Astrocyte (in vitro differentiated cells and primary cell): ENCODE measurements around the gene SELENOK. TPM values are rescaled to one million over a fixed set of nuclear protein-coding genes. Genes with fewer than 3 reads are reported as not detected.
"Not testable (repeated sequence)": the region's sequence is repeated elsewhere in the genome, so short reads cannot be mapped to it uniquely, and the experiment has no call there.

Experiments
- DNase-seq: peaks from one replicate; pipeline ENCODE4 v3.0.0-alpha.2; 2010; ENCODE audit warnings: low read depth
- FAIRE-seq: peaks from 2 replicates; lab custom pipeline; 2011; peaks lifted over from hg19 to GRCh38; lab: Jason Lieb, UNC
- H2AFZ ChIP-seq: 2 replicates; pipeline ENCODE4 v1.6.0; 2012; ENCODE audit warnings: low read depth, low read length, inconsistent platforms
- H3K27ac ChIP-seq: 2 replicates; pipeline ENCODE4 v1.5.1; 2011; ENCODE audit warnings: low read depth, low read length, inconsistent platforms
- H3K27me3 ChIP-seq: 2 replicates; pipeline ENCODE4 v1.6.0; 2011; ENCODE audit warnings: low read length, inconsistent platforms; ENCODE audit not compliant: insufficient read depth
- H3K36me3 ChIP-seq: 2 replicates; pipeline ENCODE4 v1.5.1; 2011; ENCODE audit warnings: low read length, inconsistent platforms; ENCODE audit not compliant: insufficient read depth
- H3K4me1 ChIP-seq: 2 replicates; pipeline ENCODE4 v1.5.1; 2011; ENCODE audit warnings: low read length, inconsistent platforms; ENCODE audit not compliant: insufficient read depth
- H3K4me2 ChIP-seq: 2 replicates; pipeline ENCODE4 v1.6.0; 2012; ENCODE audit warnings: low read length, inconsistent platforms
- H3K4me3 ChIP-seq: 2 replicates; pipeline ENCODE4 v1.5.1; 2011; ENCODE audit warnings: low read depth, mild to moderate bottlenecking, low read length, inconsistent platforms; ENCODE audit not compliant: insufficient read depth
- H3K79me2 ChIP-seq: 2 replicates; pipeline ENCODE4 v1.6.0; 2012; ENCODE audit warnings: mild to moderate bottlenecking, low read length, inconsistent platforms; ENCODE audit not compliant: insufficient read depth
- H3K9ac ChIP-seq: 2 replicates; pipeline ENCODE4 v1.6.0; 2012; ENCODE audit warnings: mild to moderate bottlenecking, low read length, inconsistent platforms
- H3K9me3 ChIP-seq: 2 replicates; pipeline ENCODE4 v1.5.1; 2012; ENCODE audit warnings: low read depth, mild to moderate bottlenecking, low read length, inconsistent platforms; ENCODE audit not compliant: insufficient read depth
- H4K20me1 ChIP-seq: 2 replicates; pipeline ENCODE4 v1.6.0; 2012; ENCODE audit warnings: low read length, inconsistent platforms; ENCODE audit not compliant: insufficient read depth
- H3K27ac Mint-ChIP-seq: one replicate; pipeline ENCODE4 v1.8.0; 2021; ENCODE audit warnings: mild to moderate bottlenecking, mixed read lengths; ENCODE audit not compliant: unreplicated experiment
- H3K27me3 Mint-ChIP-seq: one replicate; pipeline ENCODE4 v1.8.0; 2021; ENCODE audit warnings: low read depth, mixed read lengths; ENCODE audit not compliant: unreplicated experiment
- H3K36me3 Mint-ChIP-seq: one replicate; pipeline ENCODE4 v1.8.0; 2021; ENCODE audit warnings: low read depth, mixed read lengths; ENCODE audit not compliant: unreplicated experiment
- H3K4me1 Mint-ChIP-seq: one replicate; pipeline ENCODE4 v1.8.0; 2021; ENCODE audit warnings: low read depth, mixed read lengths; ENCODE audit not compliant: unreplicated experiment
- H3K4me3 Mint-ChIP-seq: one replicate; pipeline ENCODE4 v1.8.0; 2021; ENCODE audit warnings: mild to moderate bottlenecking, moderate library complexity, mixed read lengths; ENCODE audit not compliant: unreplicated experiment
- H3K9me3 Mint-ChIP-seq: one replicate; pipeline ENCODE4 v1.8.0; 2021; ENCODE audit warnings: mild to moderate bottlenecking, mixed read lengths; ENCODE audit not compliant: unreplicated experiment
- CTCF ChIP-seq: IDR thresholded peaks from 2 replicates; pipeline ENCODE4 v1.5.1; 2011; ENCODE audit warnings: low read depth, mild to moderate bottlenecking, inconsistent platforms, low read length, moderate library complexity; ENCODE audit not compliant: insufficient read depth
- EZH2 ChIP-seq: IDR thresholded peaks from 2 replicates; pipeline ENCODE4 v1.6.1; 2012; ENCODE audit warnings: mild to moderate bottlenecking, low read length, inconsistent platforms; ENCODE audit not compliant: insufficient read depth
- total RNA-seq: library from RNA; stranded (reverse); gene quantifications from 2 replicates; pipeline ENCODE4 v1.2.1, GENCODE V29; 2021

Gene SELENOK
- total RNA-seq, 1 donor from 2014 or later: 43.7 TPM

GRCh38 chr3:53938645-53939044, 47.0 kb upstream of the SELENOK start:
- Mint-ChIP-seq H3K27ac (no peak overlapping the region), H3K27me3 (peaks cover 8% of the 10 kb centered on the region), H3K4me1 (no peaks in the 10 kb centered on the region), H3K36me3 (no peaks in the 10 kb centered on the region), H3K9me3 (peaks cover 5% of the 10 kb centered on the region), H3K4me3 (no peak overlapping the region)
- Histone ChIP-seq H3K9ac (no peak overlapping the region), H3K27me3 (no peaks in the 10 kb centered on the region), H3K4me3 (no peak overlapping the region), H3K4me1 (peaks cover 7% of the 10 kb centered on the region), H4K20me1 (no peaks in the 10 kb centered on the region), H2AFZ (no peak overlapping the region), H3K27ac (no peak overlapping the region), H3K79me2 (no peaks in the 10 kb centered on the region), H3K9me3 (no peaks in the 10 kb centered on the region), H3K4me2 (no peak overlapping the region), H3K36me3 (no peaks in the 10 kb centered on the region)
- TF ChIP-seq EZH2 (no peak), CTCF (peak; percentile 80)
- FAIRE-seq: no peak
- DNase-seq: peak; percentile 23

- Histone ChIP-seq H3K4me2 (no peak overlapping the region), H3K4me3 (no peak overlapping the region), H4K20me1 (no peaks in the 10 kb centered on the region), H3K27me3 (no peaks in the 10 kb centered on the region), H3K4me1 (peaks cover 4% of the 10 kb centered on the region), H3K36me3 (no peaks in the 10 kb centered on the region), H3K9me3 (no peaks in the 10 kb centered on the region), H3K79me2 (no peaks in the 10 kb centered on the region), H2AFZ (no peak overlapping the region), H3K27ac (no peak overlapping the region), H3K9ac (no peak overlapping the region)
- H3K9me3 Mint-ChIP-seq: peaks cover 5% of the 10 kb centered on the region
- no peak overlapping the region for H3K4me3 Mint-ChIP-seq
- H3K4me1 Mint-ChIP-seq: no peaks in the 10 kb centered on the region
- no peak for FAIRE-seq
- TF ChIP-seq EZH2: no peak
- peaks cover 8% of the 10 kb centered on the region for H3K27me3 Mint-ChIP-seq
- no peaks in the 10 kb centered on the region for H3K36me3 Mint-ChIP-seq
- no peak for DNase-seq
- no peak overlapping the region for H3K27ac Mint-ChIP-seq
Measured at GRCh38 chr3:53936347-53936746, 44.7 kb upstream of the SELENOK start.

- Histone ChIP-seq H2AFZ (no peak overlapping the region), H3K9ac (no peak overlapping the region), H3K27ac (no peak overlapping the region), H3K79me2 (no peaks in the 10 kb centered on the region), H3K27me3 (no peaks in the 10 kb centered on the region), H3K9me3 (no peaks in the 10 kb centered on the region), H3K4me2 (no peak overlapping the region), H4K20me1 (no peaks in the 10 kb centered on the region), H3K4me1 (no peaks in the 10 kb centered on the region), H3K4me3 (no peak overlapping the region), H3K36me3 (no peaks in the 10 kb centered on the region)
- DNase-seq (no peak), FAIRE-seq (no peak)
- H3K9me3 Mint-ChIP-seq: peaks cover 5% of the 10 kb centered on the region
- H3K27ac Mint-ChIP-seq: no peak overlapping the region
- H3K36me3 Mint-ChIP-seq: no peaks in the 10 kb centered on the region
- H3K27me3 Mint-ChIP-seq: peaks cover 8% of the 10 kb centered on the region
- H3K4me1 Mint-ChIP-seq: no peaks in the 10 kb centered on the region
- H3K4me3 Mint-ChIP-seq: no peak overlapping the region
- TF ChIP-seq CTCF (no peak), EZH2 (no peak)
Measured at GRCh38 chr3:53935283-53935901, 43.7 kb upstream of the SELENOK start.

- not testable (repeated sequence) for H3K4me3 Mint-ChIP-seq, H3K27ac ChIP-seq, H3K27me3 Mint-ChIP-seq, H3K4me2 ChIP-seq, H3K9ac ChIP-seq, FAIRE-seq, H3K27ac Mint-ChIP-seq, H3K79me2 ChIP-seq, H3K36me3 ChIP-seq, H4K20me1 ChIP-seq, H3K36me3 Mint-ChIP-seq, H3K9me3 Mint-ChIP-seq, H2AFZ ChIP-seq, H3K4me1 Mint-ChIP-seq, H3K4me3 ChIP-seq, DNase-seq, H3K9me3 ChIP-seq, H3K4me1 ChIP-seq, H3K27me3 ChIP-seq
Measured at GRCh38 chr3:53927208-53927872, 35.7 kb upstream of the SELENOK start.
